ENCODE measurements around the gene FGF12. TPM values are rescaled to one million over a fixed set of nuclear protein-coding genes. Genes with fewer than 3 reads are reported as not detected.

Gene FGF12
- total RNA-seq, 2 experiments from 2014 or later, result 0.06 to 1.7 TPM

GRCh38 chr3:192445770-192446644 lies 281.3 kb downstream of the FGF12 start:
- BruUV-seq (replicated peaks), result no TSS peak
- no peak overlapping the region for H3K4me2 ChIP-seq (ENCODE audit: low read length)
- H3K27ac ChIP-seq (ENCODE audit: low read depth, low read length, poor library complexity, severe bottlenecking), result no peak overlapping the region
- no peak overlapping the region for H2AFZ ChIP-seq (ENCODE audit: low read length)
- no peaks in the 10 kb centered on the region for H4K20me1 ChIP-seq (ENCODE audit: insufficient read depth, low read length)
- no peaks in the 10 kb centered on the region for H3K9me2 ChIP-seq (ENCODE audit: insufficient read depth, low read length)
- no peaks in the 10 kb centered on the region for H3K9me3 ChIP-seq (ENCODE audit: low read length)
- H3K4me3 ChIP-seq (ENCODE audit: low read depth, low read length, poor library complexity, severe bottlenecking), result no peak overlapping the region
- ChIA-PET CTCF (ENCODE audit: unreplicated experiment) (no interaction called here), POLR2A (interaction anchor here (0.6 kb wide), 1 partner anchor 215 kb away, joined by 3 read pairs; no protein-coding TSS in a partner anchor)
- no peak for DNase-seq (ENCODE audit: low spot score)
- peaks cover 8% of the 10 kb centered on the region for H3K4me1 ChIP-seq (ENCODE audit: insufficient read depth, low read length, poor library complexity, severe bottlenecking)
- intact Hi-C loops (cut with micrococcal nuclease; ENCODE audit: unreplicated experiment), result loop anchor here (2.0 to 10.0 kb wide), 4 partner anchors 315 to 1631 kb away; no protein-coding TSS in a partner anchor
- no peaks in the 10 kb centered on the region for H3K79me2 ChIP-seq (ENCODE audit: insufficient read depth, low read depth, low read length)
- no peak for TF ChIP-seq EZH2phosphoT487 (IDR thresholded peaks at IDR 0.05; ENCODE audit: borderline replicate concordance, low read depth, low read length)
- TF ChIP-seq, protein P1, sequence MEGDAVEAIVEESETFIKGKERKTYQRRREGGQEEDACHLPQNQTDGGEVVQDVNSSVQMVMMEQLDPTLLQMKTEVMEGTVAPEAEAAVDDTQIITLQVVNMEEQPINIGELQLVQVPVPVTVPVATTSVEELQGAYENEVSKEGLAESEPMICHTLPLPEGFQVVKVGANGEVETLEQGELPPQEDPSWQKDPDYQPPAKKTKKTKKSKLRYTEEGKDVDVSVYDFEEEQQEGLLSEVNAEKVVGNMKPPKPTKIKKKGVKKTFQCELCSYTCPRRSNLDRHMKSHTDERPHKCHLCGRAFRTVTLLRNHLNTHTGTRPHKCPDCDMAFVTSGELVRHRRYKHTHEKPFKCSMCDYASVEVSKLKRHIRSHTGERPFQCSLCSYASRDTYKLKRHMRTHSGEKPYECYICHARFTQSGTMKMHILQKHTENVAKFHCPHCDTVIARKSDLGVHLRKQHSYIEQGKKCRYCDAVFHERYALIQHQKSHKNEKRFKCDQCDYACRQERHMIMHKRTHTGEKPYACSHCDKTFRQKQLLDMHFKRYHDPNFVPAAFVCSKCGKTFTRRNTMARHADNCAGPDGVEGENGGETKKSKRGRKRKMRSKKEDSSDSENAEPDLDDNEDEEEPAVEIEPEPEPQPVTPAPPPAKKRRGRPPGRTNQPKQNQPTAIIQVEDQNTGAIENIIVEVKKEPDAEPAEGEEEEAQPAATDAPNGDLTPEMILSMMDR (conservative IDR thresholded peaks at IDR 0.05; ENCODE audit: low read length), result no peak
- no peaks in the 10 kb centered on the region for H3K36me3 ChIP-seq (ENCODE audit: insufficient read depth, low read length)

DNA sequence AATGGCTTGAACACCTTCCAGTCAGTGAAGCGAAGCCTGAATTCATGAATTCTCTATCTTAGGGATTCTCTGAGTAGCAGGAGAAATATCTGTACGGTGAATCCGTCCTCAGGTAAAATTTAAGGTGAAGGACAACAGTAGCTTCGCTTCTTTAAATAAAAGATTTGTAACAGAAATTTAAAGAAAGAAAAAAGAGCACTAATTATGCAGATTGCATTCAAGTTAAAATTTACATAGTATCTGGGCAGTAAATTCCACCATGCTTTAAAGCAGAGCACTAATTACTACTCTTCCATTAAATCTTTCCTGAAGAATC lies 282.6 kb downstream of the FGF12 start:
- H3K27ac ChIP-seq (ENCODE audit: low read depth, low read length, poor library complexity, severe bottlenecking), result no peak overlapping the region
- intact Hi-C loops (cut with micrococcal nuclease; ENCODE audit: unreplicated experiment), result loop anchor here (1.0 to 10.0 kb wide), 7 partner anchors 257 to 1630 kb away; no protein-coding TSS in a partner anchor
- no peak overlapping the region for H3K4me3 ChIP-seq (ENCODE audit: low read depth, low read length, poor library complexity, severe bottlenecking)
- TF ChIP-seq, protein P1 (conservative IDR thresholded peaks at IDR 0.05; ENCODE audit: low read length), result peak; percentile 48; the same call in 1 of the 2 replicates
- TF ChIP-seq EZH2phosphoT487 (IDR thresholded peaks at IDR 0.05; ENCODE audit: borderline replicate concordance, low read depth, low read length), result no peak
- peaks cover 8% of the 10 kb centered on the region for H3K4me1 ChIP-seq (ENCODE audit: insufficient read depth, low read length, poor library complexity, severe bottlenecking)
- H3K36me3 ChIP-seq (ENCODE audit: insufficient read depth, low read length), result no peaks in the 10 kb centered on the region
- H3K9me2 ChIP-seq (ENCODE audit: insufficient read depth, low read length), result no peaks in the 10 kb centered on the region
- H3K9me3 ChIP-seq (ENCODE audit: low read length), result no peaks in the 10 kb centered on the region
- no peaks in the 10 kb centered on the region for H3K79me2 ChIP-seq (ENCODE audit: insufficient read depth, low read depth, low read length)
- no peak overlapping the region for H3K4me2 ChIP-seq (ENCODE audit: low read length)
- no TSS peak for BruUV-seq (replicated peaks)
- H2AFZ ChIP-seq (ENCODE audit: low read length), result no peak overlapping the region; the same call in 1 of the 2 replicates
- ChIA-PET POLR2A (interaction anchor here (0.6 to 1.6 kb wide), 3 partner anchors 19 to 1288 kb away, joined by 3 to 4 read pairs (median 4); no protein-coding TSS in a partner anchor), CTCF (ENCODE audit: unreplicated experiment) (interaction anchor here (0.7 to 2.0 kb wide), 2 partner anchors 166 to 1031 kb away, joined by 3 to 5 read pairs; no protein-coding TSS in a partner anchor)
- no peaks in the 10 kb centered on the region for H4K20me1 ChIP-seq (ENCODE audit: insufficient read depth, low read length)
- no peak for DNase-seq (ENCODE audit: low spot score)

All from OCI-LY7 (cell line).